ENCODE data around the gene FAM107B.

- no peak for TF ChIP-seq POLR2A (IDR thresholded peaks at IDR 0.05; ENCODE audit: low read depth, low read length)
- no peak for TF ChIP-seq CTCF (IDR thresholded peaks at IDR 0.05; ENCODE audit: extremely low read depth in 1 of 2, insufficient read depth in 1 of 2, low read depth in 1 of 2, low read length in 2 of 2)
- TF ChIP-seq POLR2AphosphoS5 (IDR thresholded peaks at IDR 0.05; ENCODE audit: insufficient read depth, low read depth, low read length) = no peak
- no peak for TF ChIP-seq EZH2 (IDR thresholded peaks at IDR 0.05; ENCODE audit: borderline replicate concordance, low read depth, low read length, severe bottlenecking)
- no peak for TF ChIP-seq MAX (IDR thresholded peaks at IDR 0.05; ENCODE audit: insufficient read depth, insufficient read length)
- TF ChIP-seq FOS (IDR thresholded peaks at IDR 0.05; ENCODE audit: borderline replicate concordance, insufficient read depth, low read length) = no peak
Observed at GRCh38 chr10:14625765-14626525, 148.8 kb downstream of the FAM107B start.

Measured in endothelial cell of umbilical vein (primary cell).